K562 (cell line): ENCODE data around the gene GPT2.

Experiments
- ATF3 ChIP-seq, 2 experiments: fragments of 450-650 bp in 1 of 2; sonication (generic) in 1 of 2; formaldehyde crosslinking in 1 of 2; IDR thresholded peaks in 1 of 2; conservative IDR thresholded peaks in 1 of 2; 2 replicates each; pipeline versions ENCODE4 v1.6.1 to v1.8.1; 2016 to 2023; ENCODE audit warnings: mild to moderate bottlenecking in 2 of 2, moderate library complexity in 2 of 2, inconsistent platforms in 1 of 2, missing genetic modification reagents in 1 of 2
- CHD4 ChIP-seq: fragments of 200-600 bp; sonication (generic); IDR thresholded peaks from 3 replicates; pipeline ENCODE4 v1.6.1; 2012; ENCODE audit warnings: low read depth, mild to moderate bottlenecking, mixed read lengths, low read length, inconsistent platforms; ENCODE audit not compliant: insufficient read depth, insufficient replicate concordance, poor library complexity, severe bottlenecking
- GABPA ChIP-seq: fragments of 200-800 bp; sonication (Bioruptor generic); conservative IDR thresholded peaks from 2 replicates; pipeline ENCODE4 v1.6.1; 2016; ENCODE audit warnings: low read depth, missing genetic modification characterization, missing compliant biosample characterization
- KDM2B ChIP-seq: fragments of 250-450 bp; sonication (Bioruptor Pico); IDR thresholded peaks from 2 replicates; pipeline ENCODE4 v1.8.0; 2021; ENCODE audit warnings: mild to moderate bottlenecking, moderate library complexity
- MTA3 ChIP-seq: fragments of 450-650 bp; formaldehyde crosslinking; IDR thresholded peaks from 2 replicates; pipeline ENCODE4 v1.6.1; 2017; ENCODE audit warnings: mild to moderate bottlenecking, borderline replicate concordance
- POLR2A ChIP-seq: fragments of 450-650 bp; conservative IDR thresholded peaks from 2 replicates; pipeline ENCODE4 v1.6.1; 2016
- POLR2AphosphoS5 ChIP-seq: IDR thresholded peaks from 2 replicates; pipeline ENCODE4 v1.6.1; 2011; ENCODE audit warnings: mild to moderate bottlenecking, low read depth, low read length, moderate library complexity; ENCODE audit not compliant: control insufficient read depth, insufficient read depth
- POLR2B ChIP-seq: fragments of 450-650 bp; IDR thresholded peaks from 2 replicates; pipeline ENCODE4 v1.6.1; 2018; ENCODE audit warnings: low read depth; ENCODE audit not compliant: partially characterized antibody
- PTBP1 ChIP-seq: fragments of 200-400 bp; formaldehyde crosslinking; IDR thresholded peaks from 2 replicates; pipeline ENCODE4 v1.6.1; 2017; ENCODE audit warnings: low read depth, low read length
- REST ChIP-seq, 2 experiments: fragments of 450-650 bp; formaldehyde crosslinking in 1 of 2; IDR thresholded peaks; 2 replicates each; pipeline versions ENCODE4 v1.4.0 to v1.6.1; 2014 to 2020; ENCODE audit warnings: mild to moderate bottlenecking in 2 of 2, borderline replicate concordance in 1 of 2, low read depth in 1 of 2
- SMAD3 ChIP-seq: fragments of 450-650 bp; formaldehyde crosslinking; conservative IDR thresholded peaks from 2 replicates; pipeline ENCODE4 v1.4.0; 2020; ENCODE audit warnings: mild to moderate bottlenecking
- SMC3 ChIP-seq: conservative IDR thresholded peaks from 2 replicates; pipeline ENCODE4 v1.6.1; 2011; ENCODE audit warnings: low read depth, low read length, improper control_type of control experiment; ENCODE audit not compliant: insufficient read depth
- TEAD2 ChIP-seq: fragments of 450-650 bp; IDR thresholded peaks from 2 replicates; pipeline ENCODE4 v1.6.1; 2016; ENCODE audit warnings: missing genetic modification characterization, control low read depth, missing compliant biosample characterization
- ZNF280B ChIP-seq: fragments of 250-450 bp; sonication (Bioruptor Pico); IDR thresholded peaks from 2 replicates; pipeline ENCODE4 v1.5.1; 2021; ENCODE audit warnings: mild to moderate bottlenecking

- TF ChIP-seq PTBP1: no peak
- TF ChIP-seq CHD4: no peak
- TF ChIP-seq POLR2AphosphoS5: no peak
- no peak for TF ChIP-seq GABPA
- no peak for TF ChIP-seq ZNF280B (CRISPR knock-in tag)
- no peak for TF ChIP-seq POLR2A
- no peak for TF ChIP-seq SMAD3 (CRISPR knock-in tag)
- no peak for TF ChIP-seq ATF3 (IDR thresholded peaks at IDR 0.05)
- TF ChIP-seq ATF3 (CRISPR knock-in tag; conservative IDR thresholded peaks at IDR 0.05): no peak
- no peak for TF ChIP-seq TEAD2 (tag)
- TF ChIP-seq MTA3: no peak
- TF ChIP-seq POLR2B: no peak
- TF ChIP-seq SMC3: no peak
- TF ChIP-seq KDM2B (CRISPR knock-in tag): no peak
- TF ChIP-seq REST (IDR thresholded peaks at IDR 0.05; ENCODE audit: borderline replicate concordance): no peak
- TF ChIP-seq REST (CRISPR knock-in tag; IDR thresholded peaks at IDR 0.05; ENCODE audit: low read depth): no peak
Observed at GRCh38 chr16:46949241-46949892, 65.2 kb downstream of the GPT2 start.
